C4-2B (cell line): ENCODE measurements around the gene ZDHHC11B.
A peak's percentile ranks its signal among the peaks of the same experiment; 100 is the strongest.
"Not testable (repeated sequence)": the region's sequence is repeated elsewhere in the genome, so short reads cannot be mapped to it uniquely, and the experiment has no call there.

ENCODE experiments used
- ZFX ChIP-seq: fragments of 450-650 bp; IDR thresholded peaks from 2 replicates; pipeline ENCODE4 v1.6.1; 2017
- TF ChIP-seq, protein P1 (sequence below): fragments of 450-650 bp; conservative IDR thresholded peaks from 2 replicates; pipeline ENCODE4 v1.5.1; 2017; ENCODE audit warnings: mild to moderate bottlenecking

DNA sequence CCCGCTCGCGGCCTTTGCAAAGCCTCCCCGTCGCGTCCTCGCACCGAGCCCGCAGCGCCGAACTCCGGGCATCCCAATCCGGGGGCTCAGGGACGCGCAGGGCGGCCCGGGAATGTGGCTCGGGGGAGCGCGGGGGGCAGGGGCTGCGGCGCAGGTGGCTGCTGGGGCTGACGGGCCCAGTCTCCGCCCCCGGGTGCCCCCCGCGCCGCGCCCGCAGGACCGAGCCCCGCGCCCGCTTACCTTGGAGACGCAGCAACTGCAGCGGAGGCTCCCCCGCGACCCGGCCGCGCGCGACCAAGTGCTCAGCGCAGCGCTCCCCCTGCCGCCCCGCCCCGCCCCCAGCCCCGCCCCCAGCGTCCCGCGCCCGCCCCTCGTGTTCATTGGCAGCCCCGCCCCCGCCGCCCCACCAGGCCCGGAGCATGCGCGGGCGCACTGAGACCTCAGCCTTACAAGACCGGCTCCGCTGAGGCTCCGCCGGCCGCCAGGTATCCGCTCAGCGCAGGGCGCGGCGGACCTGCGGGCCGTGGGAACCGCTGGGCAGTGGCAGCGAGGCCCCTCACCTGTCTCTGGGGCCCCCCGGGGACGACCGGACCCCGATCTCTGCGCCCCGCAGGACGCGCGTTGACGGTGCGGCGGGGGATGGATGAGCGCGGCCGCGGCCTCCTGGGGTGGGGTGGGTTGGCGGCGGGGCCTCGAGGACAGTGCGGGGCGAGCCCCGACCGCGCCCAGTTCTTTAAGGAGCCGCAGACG lies at the start of gene ZDHHC11B:
- TF ChIP-seq, protein P1, sequence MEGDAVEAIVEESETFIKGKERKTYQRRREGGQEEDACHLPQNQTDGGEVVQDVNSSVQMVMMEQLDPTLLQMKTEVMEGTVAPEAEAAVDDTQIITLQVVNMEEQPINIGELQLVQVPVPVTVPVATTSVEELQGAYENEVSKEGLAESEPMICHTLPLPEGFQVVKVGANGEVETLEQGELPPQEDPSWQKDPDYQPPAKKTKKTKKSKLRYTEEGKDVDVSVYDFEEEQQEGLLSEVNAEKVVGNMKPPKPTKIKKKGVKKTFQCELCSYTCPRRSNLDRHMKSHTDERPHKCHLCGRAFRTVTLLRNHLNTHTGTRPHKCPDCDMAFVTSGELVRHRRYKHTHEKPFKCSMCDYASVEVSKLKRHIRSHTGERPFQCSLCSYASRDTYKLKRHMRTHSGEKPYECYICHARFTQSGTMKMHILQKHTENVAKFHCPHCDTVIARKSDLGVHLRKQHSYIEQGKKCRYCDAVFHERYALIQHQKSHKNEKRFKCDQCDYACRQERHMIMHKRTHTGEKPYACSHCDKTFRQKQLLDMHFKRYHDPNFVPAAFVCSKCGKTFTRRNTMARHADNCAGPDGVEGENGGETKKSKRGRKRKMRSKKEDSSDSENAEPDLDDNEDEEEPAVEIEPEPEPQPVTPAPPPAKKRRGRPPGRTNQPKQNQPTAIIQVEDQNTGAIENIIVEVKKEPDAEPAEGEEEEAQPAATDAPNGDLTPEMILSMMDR, result not testable (repeated sequence)
- peak; percentile 44; the same call in 1 of the 2 replicates for TF ChIP-seq ZFX
